Fibroblast of skin of right biceps (primary cell): Measurements from ENCODE around the gene GALNT2.
A peak's percentile ranks its signal among the peaks of the same experiment; 100 is the strongest.

Experiments
- DNase-seq: peaks from one replicate; pipeline ENCODE4 v3.0.0-alpha.2; 2013

GALNT2 gene

GRCh38 chr1:230136453-230137336 lies 69.7 kb downstream of the GALNT2 start:
- no peak for DNase-seq

DNA sequence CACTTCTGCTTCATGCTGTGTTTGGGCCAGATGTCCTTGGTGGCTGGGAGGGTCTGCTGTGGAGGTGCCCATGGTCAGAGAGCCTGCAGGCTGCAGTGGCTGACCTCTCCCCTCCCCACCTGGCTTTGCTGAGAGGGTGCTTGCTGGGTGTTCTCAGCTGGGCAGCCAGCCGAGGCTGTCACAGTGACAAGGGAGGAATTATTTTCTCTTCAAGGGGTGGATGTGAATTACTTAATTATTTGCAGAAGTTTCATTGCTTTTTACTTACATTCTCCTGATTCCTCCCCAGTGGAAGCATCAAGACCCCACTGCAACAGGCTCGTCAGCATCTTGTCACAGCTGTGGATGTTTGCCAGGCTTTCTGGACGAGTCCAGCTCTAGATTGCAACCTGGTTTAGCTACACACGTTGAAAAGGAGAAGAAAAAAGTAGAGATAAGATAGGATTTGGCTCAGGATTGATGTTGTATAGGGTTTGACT lies 70.3 kb downstream of the GALNT2 start:
- DNase-seq: peak; percentile 71

DNA sequence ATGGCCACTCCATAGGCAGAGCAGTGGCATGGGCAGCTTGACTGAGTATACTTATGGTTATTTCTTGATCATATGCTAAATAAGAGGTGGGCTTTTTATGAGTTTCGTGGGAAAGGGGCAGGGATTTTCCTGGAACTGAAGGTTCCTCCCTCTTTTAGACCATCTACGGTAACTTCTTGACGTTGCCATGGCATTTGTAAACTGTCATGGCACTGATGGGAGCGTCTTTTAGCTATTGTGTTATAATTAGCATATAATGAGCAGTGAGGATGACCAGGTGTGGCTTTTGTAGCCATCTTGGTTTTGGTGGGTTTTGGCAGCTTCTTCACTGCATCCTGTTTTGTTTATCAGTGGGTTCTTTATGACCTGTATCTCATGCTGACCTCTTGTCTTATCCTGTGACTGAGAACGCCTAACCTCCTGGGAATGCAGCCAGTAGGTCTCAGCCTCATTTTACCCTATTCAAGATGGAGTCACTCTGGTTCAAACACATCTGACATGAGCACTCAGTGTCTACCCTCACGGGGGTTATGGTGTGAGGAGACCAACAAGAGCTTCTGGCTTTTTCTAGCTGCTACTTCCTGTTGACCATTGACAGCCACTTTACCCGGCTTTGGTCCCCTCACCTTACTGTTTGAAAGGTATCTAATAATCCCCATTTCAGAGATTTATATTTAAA lies 71.7 kb downstream of the GALNT2 start:
- DNase-seq: no peak

DNA sequence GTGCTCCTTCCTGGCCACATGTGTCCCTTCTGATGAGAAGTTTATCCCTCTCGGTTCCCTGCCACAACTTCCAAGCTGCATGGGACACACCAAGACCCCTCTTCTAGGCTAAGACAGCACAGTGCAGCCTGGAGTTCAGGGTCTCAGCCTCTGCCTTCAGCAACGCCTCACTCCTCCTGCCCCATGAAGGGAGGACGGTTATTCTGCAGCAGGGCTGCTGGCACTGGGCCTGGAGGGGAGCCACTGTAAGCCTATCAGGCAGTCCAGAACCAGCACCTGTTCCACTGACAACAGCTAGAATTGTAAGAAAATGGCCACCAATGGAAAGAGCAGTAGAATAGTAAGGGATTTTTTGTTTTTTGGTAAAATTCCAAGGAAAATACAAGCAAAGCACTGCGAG lies 72.3 kb downstream of the GALNT2 start:
- DNase-seq: no peak

DNA sequence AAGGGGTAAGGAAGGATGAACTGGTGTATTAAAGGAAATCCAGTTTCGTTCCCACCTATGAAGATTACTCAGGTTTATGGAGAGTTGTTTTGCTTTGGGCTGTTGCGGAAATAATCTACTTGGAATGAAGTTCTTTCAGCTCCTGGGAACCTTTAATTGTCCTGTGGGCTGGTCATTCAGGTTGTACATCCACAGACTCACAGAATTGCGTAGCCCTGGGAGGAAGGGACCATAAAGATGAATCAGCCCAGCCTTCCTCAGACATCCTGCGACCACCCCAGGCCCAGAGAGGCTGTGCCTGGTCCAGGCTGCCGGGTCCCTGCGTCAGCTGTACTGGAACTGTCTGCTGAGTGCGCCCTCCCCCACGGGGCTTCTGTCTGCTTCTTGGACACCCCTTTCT lies 72.7 kb downstream of the GALNT2 start:
- no peak for DNase-seq

- peak; percentile 63 for DNase-seq
Observed at GRCh38 chr1:230140221-230141020, 73.4 kb downstream of the GALNT2 start.

GRCh38 chr1:230141021-230141648 lies 74.1 kb downstream of the GALNT2 start:
- peak; percentile 84 for DNase-seq

DNA sequence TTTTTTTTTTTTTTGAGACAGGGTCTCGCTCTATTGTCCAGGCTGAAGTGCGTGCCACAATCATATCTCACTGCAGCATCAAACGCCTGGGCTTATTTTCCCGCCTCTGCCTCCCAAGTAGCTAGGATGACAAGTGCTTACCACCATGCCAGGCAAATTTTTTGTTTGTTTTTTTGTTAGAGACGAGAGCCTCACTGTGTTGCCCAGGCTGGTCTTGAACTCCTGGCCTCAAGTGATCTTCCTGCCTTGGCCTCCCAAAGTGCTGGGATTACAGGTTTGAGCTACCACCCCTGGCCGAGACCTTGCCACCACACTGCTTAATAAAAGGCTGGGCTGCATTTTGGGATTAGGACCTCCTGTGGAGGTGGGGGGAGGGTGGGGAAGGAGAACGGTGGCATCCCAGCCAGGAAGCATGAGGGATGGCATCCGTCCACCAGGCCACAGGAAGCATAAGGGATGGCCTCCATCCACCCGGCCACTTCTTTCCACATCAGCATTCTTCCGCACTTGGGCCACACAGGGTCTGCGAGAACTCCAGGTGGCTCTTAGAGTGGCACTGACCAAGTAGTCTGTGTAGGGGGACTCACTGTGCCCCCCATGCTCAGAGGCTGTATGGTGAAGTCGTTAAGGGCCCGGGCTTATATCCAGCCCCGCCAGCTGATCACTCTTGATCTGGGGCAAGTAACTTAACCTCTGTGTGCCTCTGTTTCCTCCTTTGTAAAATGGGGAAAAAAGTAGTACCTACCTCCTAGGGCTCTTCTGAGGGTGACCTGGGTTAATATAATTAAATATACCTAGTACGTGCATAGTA lies 75.0 kb downstream of the GALNT2 start:
- DNase-seq: no peak

- DNase-seq: no peak
Observed at GRCh38 chr1:230142608-230143210, 75.7 kb downstream of the GALNT2 start.

DNA sequence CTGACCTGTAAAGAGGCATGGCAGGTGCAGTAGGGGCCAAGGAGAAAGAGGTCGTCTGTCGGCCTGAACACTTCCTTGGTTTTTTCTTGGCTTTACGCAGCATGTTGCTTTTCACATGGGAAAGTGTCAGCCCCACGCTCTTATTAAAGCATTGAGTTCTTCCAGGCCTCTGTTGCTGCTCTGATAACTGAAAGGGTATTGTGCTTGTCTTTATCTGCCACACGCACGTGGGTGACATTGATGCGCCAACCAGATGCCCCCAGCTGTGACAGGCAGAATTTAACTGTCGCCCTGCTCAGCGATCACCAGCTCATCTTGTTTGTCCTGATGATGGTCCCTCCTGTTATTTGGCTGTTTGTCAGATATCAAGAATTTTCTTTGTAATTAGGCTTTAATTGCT lies 76.5 kb downstream of the GALNT2 start:
- DNase-seq: no peak

GRCh38 chr1:230144010-230144614 lies 77.1 kb downstream of the GALNT2 start:
- DNase-seq: no peak

- no peak for DNase-seq
Observed at GRCh38 chr1:230144758-230145504, 77.9 kb downstream of the GALNT2 start.

- no peak for DNase-seq
Observed at GRCh38 chr1:230145505-230145899, 78.5 kb downstream of the GALNT2 start.

- no peak for DNase-seq
Observed at GRCh38 chr1:230145953-230146476, 79.0 kb downstream of the GALNT2 start.

- DNase-seq: no peak
Observed at GRCh38 chr1:230146709-230147108, 79.7 kb downstream of the GALNT2 start.

GRCh38 chr1:230147253-230148125 lies 80.5 kb downstream of the GALNT2 start:
- DNase-seq: no peak

DNA sequence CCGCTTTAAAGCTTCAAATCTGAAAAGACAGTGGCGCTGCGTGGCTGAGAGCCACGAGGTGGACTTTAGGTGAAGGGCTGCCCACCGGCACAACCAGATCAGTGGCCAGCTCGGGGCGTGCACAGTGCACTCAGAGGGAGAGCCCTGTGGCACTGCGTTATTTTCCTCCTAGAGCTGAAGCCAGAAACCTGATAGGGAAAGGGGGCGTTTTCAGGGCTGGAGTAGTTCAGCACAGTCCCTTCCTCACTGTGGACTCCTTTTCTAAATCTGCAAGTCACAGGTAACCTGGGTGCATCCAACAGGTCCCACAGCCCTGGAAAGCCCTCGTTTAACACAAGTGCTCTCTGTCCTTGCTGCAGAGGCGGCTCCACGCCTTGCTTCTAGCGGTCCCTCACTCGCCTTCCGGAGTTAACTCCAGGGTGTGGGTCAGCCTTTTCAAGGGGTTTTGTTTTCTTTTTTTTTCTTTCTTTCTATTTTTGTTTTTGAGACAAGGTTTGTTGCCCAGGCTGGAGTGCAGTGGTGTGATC lies 81.2 kb downstream of the GALNT2 start:
- no peak for DNase-seq

DNA sequence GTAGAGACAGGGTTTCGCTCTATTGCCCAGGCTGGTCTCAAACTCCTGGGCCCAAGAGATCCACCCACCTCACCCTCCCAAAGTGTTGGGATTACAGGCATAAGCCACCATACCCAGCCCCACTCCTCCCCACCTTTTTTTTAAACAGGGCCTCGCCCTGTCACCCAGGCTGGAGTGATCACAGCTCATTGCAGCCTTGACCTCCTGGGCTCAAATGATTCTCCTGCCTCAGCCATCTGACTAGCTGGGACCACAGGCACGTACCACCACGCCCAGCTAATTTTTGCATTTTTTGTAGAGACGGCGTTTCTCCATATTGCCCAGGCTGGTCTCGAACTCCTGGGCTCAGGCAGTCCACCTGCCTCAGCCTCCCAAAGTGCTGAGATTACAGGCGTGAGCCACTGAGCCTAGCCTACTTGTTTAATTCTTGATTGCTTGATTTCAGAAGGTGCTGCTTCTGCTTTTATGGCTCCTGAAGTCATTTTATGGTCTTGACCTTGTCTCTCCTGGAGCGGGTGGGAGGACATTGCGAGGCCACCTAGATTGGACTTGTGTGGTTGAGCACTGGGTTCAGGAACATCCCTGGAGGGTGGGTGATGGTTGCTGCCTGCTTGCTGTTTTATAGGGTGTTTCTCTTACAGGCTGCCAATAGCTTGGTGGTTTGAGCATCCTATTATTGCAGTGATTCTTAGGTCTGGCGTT lies 81.9 kb downstream of the GALNT2 start:
- no peak for DNase-seq
